Endodermal cell (in vitro differentiated cells): ENCODE data around the gene KLHL34. TPM values are rescaled to one million over a fixed set of nuclear protein-coding genes. Genes with fewer than 3 reads are reported as not detected.

Experiments used
- DNase-seq: peaks from one replicate; pipeline ENCODE4 v3.0.0-alpha.2; 2017
- H3K27ac ChIP-seq: 2 replicates; pipeline ENCODE4 v1.5.1; 2013; ENCODE audit warnings: mild to moderate bottlenecking, low read depth, low read length, moderate library complexity
- H3K27me3 ChIP-seq: 2 replicates; pipeline ENCODE4 v1.6.1; 2013; ENCODE audit warnings: mild to moderate bottlenecking, low read length, moderate library complexity; ENCODE audit not compliant: insufficient read depth, control insufficient read depth, poor library complexity, severe bottlenecking
- H3K36me3 ChIP-seq: 2 replicates; pipeline ENCODE4 v1.7.0; 2013; ENCODE audit warnings: mild to moderate bottlenecking, low read length, moderate library complexity; ENCODE audit not compliant: control insufficient read depth, insufficient read depth
- H3K4me1 ChIP-seq: one replicate; pipeline ENCODE4 v1.7.0; 2013; ENCODE audit warnings: low read length; ENCODE audit not compliant: control insufficient read depth, insufficient read depth
- H3K4me3 ChIP-seq: 2 replicates; pipeline ENCODE4 v1.5.1; 2013; ENCODE audit warnings: mild to moderate bottlenecking, low read length, moderate library complexity
- H3K9ac ChIP-seq: 2 replicates; pipeline ENCODE4 v1.6.1; 2013; ENCODE audit warnings: mild to moderate bottlenecking, low read length, moderate library complexity; ENCODE audit not compliant: poor library complexity, severe bottlenecking; ENCODE audit errors: extremely low read depth
- H3K9me3 ChIP-seq: 2 replicates; pipeline ENCODE4 v1.6.1; 2013; ENCODE audit warnings: mild to moderate bottlenecking, low read length, moderate library complexity; ENCODE audit not compliant: control insufficient read depth
- H3K27ac Mint-ChIP-seq: 2 replicates; pipeline ENCODE4 v1.8.0; 2020; ENCODE audit warnings: mixed read lengths
- H3K27me3 Mint-ChIP-seq: 2 replicates; pipeline ENCODE4 v1.8.0; 2021; ENCODE audit warnings: mild to moderate bottlenecking, mixed read lengths; ENCODE audit not compliant: insufficient read depth
- H3K36me3 Mint-ChIP-seq: 2 replicates; pipeline ENCODE4 v1.8.0; 2020; ENCODE audit warnings: low read depth, mixed read lengths
- H3K4me1 Mint-ChIP-seq: 2 replicates; pipeline ENCODE4 v1.8.0; 2020; ENCODE audit warnings: mixed read lengths
- H3K4me3 Mint-ChIP-seq: 2 replicates; pipeline ENCODE4 v1.8.0; 2020; ENCODE audit warnings: mild to moderate bottlenecking, moderate library complexity, mixed read lengths
- H3K9me3 Mint-ChIP-seq: 2 replicates; pipeline ENCODE4 v1.8.0; 2020; ENCODE audit warnings: mild to moderate bottlenecking, mixed read lengths
- WGBS, 2 experiments: methylation state at CpG; one replicate each; pipeline versions ENCODE4 v1.1.5 to v1.1.7; 2013; ENCODE audit warnings: missing lambda C conversion rate in 2 of 2, mixed read lengths in 1 of 2; ENCODE audit not compliant: insufficient coverage in 1 of 2, insufficient read length in 1 of 2; 5-methylcytosine and 5-hydroxymethylcytosine counted together
- total RNA-seq, 2 donors: library from RNA; stranded (reverse); fragmentation: NEBNext Ultra II Directional in 1 of 2; extraction: Animal tissue kit (Norgen Biotek cat#: 25700) in 1 of 2; gene quantifications; 2 replicates in 1 of 2; 3 replicates in 1 of 2; pipeline ENCODE4 v1.2.1, GENCODE V29; 2021
- TF ChIP-seq, protein P1 (sequence below): fragments of 200-600 bp; sonication (generic); conservative IDR thresholded peaks from 2 replicates; pipeline ENCODE4 v1.5.0; 2021; ENCODE audit warnings: antibody characterized with exemption, mild to moderate bottlenecking

Gene KLHL34
- total RNA-seq, 2 donors from 2014 or later, result 0.13 TPM; not detected in 1

DNA sequence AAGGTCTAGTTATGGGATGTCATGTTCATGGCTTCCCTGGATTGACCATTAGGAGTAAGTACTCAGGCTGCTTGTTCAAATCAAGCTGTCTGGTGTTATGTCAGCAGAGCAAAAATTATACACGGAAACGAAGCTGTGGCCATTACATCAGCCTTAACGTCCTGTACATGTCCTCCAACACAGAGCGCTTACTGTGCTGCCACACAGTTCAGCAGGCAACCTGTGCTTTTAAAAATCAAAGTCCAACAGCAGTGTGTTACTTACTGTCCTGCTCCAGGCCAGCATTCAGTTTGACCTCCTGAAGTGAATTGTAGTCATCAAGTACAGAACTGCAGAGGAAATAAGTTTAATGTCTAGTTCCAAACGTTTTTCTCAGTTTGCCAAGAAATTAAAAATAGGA is 46.0 kb downstream of the KLHL34 start:
- DNase-seq, result no peak
- Histone ChIP-seq H3K36me3 (no peaks in the 10 kb centered on the region), H3K27ac (no peak overlapping the region), H3K4me1 (no peaks in the 10 kb centered on the region), H3K9me3 (no peaks in the 10 kb centered on the region), H3K27me3 (no peaks in the 10 kb centered on the region), H3K9ac (no peak overlapping the region), H3K4me3 (no peak overlapping the region)
- Mint-ChIP-seq H3K9me3 (no peaks in the 10 kb centered on the region), H3K36me3 (peaks cover 2% of the 10 kb centered on the region), H3K4me3 (no peak overlapping the region), H3K4me1 (peaks cover 4% of the 10 kb centered on the region), H3K27ac (no peak overlapping the region), H3K27me3 (no peaks in the 10 kb centered on the region)
- 90 to 100% methylated on average over 3 to 5 of the region's 5 CpGs for WGBS, 2 experiments
- TF ChIP-seq, protein P1, sequence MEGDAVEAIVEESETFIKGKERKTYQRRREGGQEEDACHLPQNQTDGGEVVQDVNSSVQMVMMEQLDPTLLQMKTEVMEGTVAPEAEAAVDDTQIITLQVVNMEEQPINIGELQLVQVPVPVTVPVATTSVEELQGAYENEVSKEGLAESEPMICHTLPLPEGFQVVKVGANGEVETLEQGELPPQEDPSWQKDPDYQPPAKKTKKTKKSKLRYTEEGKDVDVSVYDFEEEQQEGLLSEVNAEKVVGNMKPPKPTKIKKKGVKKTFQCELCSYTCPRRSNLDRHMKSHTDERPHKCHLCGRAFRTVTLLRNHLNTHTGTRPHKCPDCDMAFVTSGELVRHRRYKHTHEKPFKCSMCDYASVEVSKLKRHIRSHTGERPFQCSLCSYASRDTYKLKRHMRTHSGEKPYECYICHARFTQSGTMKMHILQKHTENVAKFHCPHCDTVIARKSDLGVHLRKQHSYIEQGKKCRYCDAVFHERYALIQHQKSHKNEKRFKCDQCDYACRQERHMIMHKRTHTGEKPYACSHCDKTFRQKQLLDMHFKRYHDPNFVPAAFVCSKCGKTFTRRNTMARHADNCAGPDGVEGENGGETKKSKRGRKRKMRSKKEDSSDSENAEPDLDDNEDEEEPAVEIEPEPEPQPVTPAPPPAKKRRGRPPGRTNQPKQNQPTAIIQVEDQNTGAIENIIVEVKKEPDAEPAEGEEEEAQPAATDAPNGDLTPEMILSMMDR, result no peak

DNA sequence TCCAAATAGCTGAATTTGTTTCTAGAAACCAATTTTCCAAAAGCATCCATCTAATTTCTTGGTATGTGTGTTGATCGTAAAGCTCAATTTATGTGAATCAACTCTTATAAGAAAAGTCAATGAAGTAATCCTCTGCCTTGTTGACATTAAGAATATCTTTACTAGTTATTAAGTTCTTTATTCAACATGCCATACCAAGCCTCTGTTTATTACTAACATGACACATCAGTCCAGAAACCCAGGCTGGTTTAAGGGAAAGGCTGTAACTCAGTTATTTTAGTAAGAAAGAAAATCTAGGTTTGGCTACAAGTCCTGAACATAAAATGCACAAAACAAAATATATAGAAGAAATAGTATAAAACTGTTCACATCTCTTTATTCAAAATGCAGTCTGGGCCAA is 48.0 kb downstream of the KLHL34 start:
- H3K4me1 ChIP-seq, result no peaks in the 10 kb centered on the region
- no peaks in the 10 kb centered on the region for H3K27me3 ChIP-seq
- no peaks in the 10 kb centered on the region for H3K36me3 ChIP-seq
- H3K9me3 ChIP-seq, result no peaks in the 10 kb centered on the region
- WGBS, 2 experiments, result no CpG with 5 or more reads among the region's 1 CpG
- no peak overlapping the region for H3K27ac ChIP-seq
- no peak overlapping the region for H3K27ac Mint-ChIP-seq
- H3K4me1 Mint-ChIP-seq, result peaks cover 4% of the 10 kb centered on the region
- no peak for DNase-seq
- H3K9me3 Mint-ChIP-seq, result no peaks in the 10 kb centered on the region
- H3K4me3 ChIP-seq, result no peak overlapping the region
- no peaks in the 10 kb centered on the region for H3K27me3 Mint-ChIP-seq
- TF ChIP-seq, protein P1, result no peak
- H3K9ac ChIP-seq, result no peak overlapping the region
- peaks cover 8% of the 10 kb centered on the region for H3K36me3 Mint-ChIP-seq
- no peak overlapping the region for H3K4me3 Mint-ChIP-seq

DNA sequence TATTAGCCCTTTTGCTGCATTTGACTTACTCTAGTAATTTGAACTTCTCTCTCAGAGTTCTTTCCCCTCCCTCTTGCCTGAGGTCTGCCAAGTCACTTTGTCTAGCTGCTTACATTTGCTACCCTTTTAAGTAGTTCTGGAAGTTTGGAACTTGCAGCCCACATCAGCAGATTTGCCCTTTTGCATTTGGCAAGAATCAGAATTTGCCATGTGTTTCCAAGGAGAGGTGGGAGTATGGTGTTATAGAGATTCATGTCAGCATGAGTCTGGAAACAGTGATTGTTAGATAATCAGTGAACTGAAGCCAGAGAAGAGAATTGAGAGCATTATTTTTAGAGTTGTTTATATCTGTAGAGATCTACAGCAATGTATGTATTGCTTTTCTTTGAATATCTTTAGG is 52.1 kb downstream of the KLHL34 start:
- Mint-ChIP-seq H3K4me3 (no peak overlapping the region), H3K27me3 (no peaks in the 10 kb centered on the region), H3K9me3 (no peaks in the 10 kb centered on the region), H3K4me1 (no peaks in the 10 kb centered on the region), H3K36me3 (peaks cover 18% of the 10 kb centered on the region), H3K27ac (no peak overlapping the region)
- H3K4me3 ChIP-seq, result no peak overlapping the region
- TF ChIP-seq, protein P1, result no peak
- no peak overlapping the region for H3K9ac ChIP-seq
- H3K27ac ChIP-seq, result no peak overlapping the region
- no peaks in the 10 kb centered on the region for H3K4me1 ChIP-seq
- H3K9me3 ChIP-seq, result no peaks in the 10 kb centered on the region
- DNase-seq, result no peak
- no peaks in the 10 kb centered on the region for H3K27me3 ChIP-seq
- no peaks in the 10 kb centered on the region for H3K36me3 ChIP-seq

Other genes with a start within 250 kb of the KLHL34 start
- gene SMPX, start 99.8 kb upstream of the KLHL34 start, total RNA-seq, result under 1 TPM in 1 of 2 donors, not detected in 1; 0.31 TPM
- 10 to 100 TPM; 12.6 to 13.6 TPM for gene MBTPS2, start 181.3 kb upstream of the KLHL34 start, total RNA-seq
- gene YY2, start 197.7 kb upstream of the KLHL34 start, total RNA-seq, result 1 to 10 TPM; 1.4 to 1.9 TPM